SJSA1 (cell line): Measurements from ENCODE around the gene WEE1. TPM values are rescaled to one million over a fixed set of nuclear protein-coding genes. Genes with fewer than 3 reads are reported as not detected.
"Not testable (repeated sequence)": the region's sequence is repeated elsewhere in the genome, so short reads cannot be mapped to it uniquely, and the experiment has no call there.

ENCODE experiments used
- DNase-seq, 2 experiments: peaks; one replicate each; pipeline ENCODE4 v3.0.0-alpha.2; 2015 to 2020; ENCODE audit warnings: low spot score in 2 of 2, low read depth in 1 of 2
- H3K27ac ChIP-seq: fragments of 250-450 bp; sonication (Bioruptor Pico); 2 replicates; pipeline ENCODE4 v1.5.1; 2020; ENCODE audit warnings: mild to moderate bottlenecking, moderate library complexity
- H3K27me3 ChIP-seq: fragments of 250-450 bp; sonication (Bioruptor Pico); replicated peaks from 2 replicates; pipeline ENCODE4 v1.5.1; 2020; ENCODE audit warnings: mild to moderate bottlenecking, moderate library complexity
- H3K36me3 ChIP-seq: fragments of 250-450 bp; sonication (Bioruptor Pico); 2 replicates; pipeline ENCODE4 v1.5.1; 2020; ENCODE audit warnings: mild to moderate bottlenecking
- H3K4me1 ChIP-seq: fragments of 250-450 bp; sonication (Bioruptor Pico); replicated peaks from 2 replicates; pipeline ENCODE4 v1.6.1; 2021; ENCODE audit warnings: mild to moderate bottlenecking
- H3K4me3 ChIP-seq: fragments of 250-450 bp; sonication (Bioruptor Pico); 2 replicates; pipeline ENCODE4 v1.5.1; 2020; ENCODE audit warnings: mild to moderate bottlenecking
- H3K9me3 ChIP-seq: fragments of 250-450 bp; sonication (Bioruptor Pico); replicated peaks from 2 replicates; pipeline ENCODE4 v1.5.1; 2020; ENCODE audit warnings: mild to moderate bottlenecking
- total RNA-seq: library from RNA; depleted of rRNA; stranded (reverse); fragments of >200 nt; shearing (Covaris generic); gene quantifications from 2 replicates; pipeline ENCODE4 v1.2.3, GENCODE V29; 2014

Gene WEE1
- total RNA-seq, 1 experiment from 2014 or later, result 44.3 TPM

DNA sequence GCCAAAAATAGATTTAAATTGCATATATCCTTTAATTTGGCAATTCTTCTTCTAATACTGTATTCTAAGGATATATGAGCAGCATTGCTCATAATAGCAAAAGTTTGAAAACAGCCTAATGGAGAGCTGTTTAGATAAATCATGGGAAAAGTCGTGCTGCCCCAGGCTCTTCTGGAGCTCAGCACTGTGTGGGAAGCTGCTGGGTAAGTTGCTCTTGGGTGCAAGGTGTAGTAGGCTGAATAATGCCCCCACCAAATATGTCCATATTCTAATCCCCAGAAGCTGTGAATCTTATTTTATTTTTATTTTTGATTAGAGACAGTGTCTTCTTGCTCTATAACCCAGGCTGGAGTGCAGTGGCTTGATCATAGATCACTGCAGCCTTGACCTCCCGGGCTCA lies 34.9 kb upstream of the WEE1 start:
- H3K9me3 ChIP-seq, result no peaks in the 10 kb centered on the region
- H3K36me3 ChIP-seq, result no peaks in the 10 kb centered on the region
- H3K27me3 ChIP-seq, result no peaks in the 10 kb centered on the region
- no peak overlapping the region for H3K27ac ChIP-seq
- H3K4me1 ChIP-seq, result peaks cover 8% of the 10 kb centered on the region
- H3K4me3 ChIP-seq, result no peak overlapping the region
- no peak for DNase-seq

DNA sequence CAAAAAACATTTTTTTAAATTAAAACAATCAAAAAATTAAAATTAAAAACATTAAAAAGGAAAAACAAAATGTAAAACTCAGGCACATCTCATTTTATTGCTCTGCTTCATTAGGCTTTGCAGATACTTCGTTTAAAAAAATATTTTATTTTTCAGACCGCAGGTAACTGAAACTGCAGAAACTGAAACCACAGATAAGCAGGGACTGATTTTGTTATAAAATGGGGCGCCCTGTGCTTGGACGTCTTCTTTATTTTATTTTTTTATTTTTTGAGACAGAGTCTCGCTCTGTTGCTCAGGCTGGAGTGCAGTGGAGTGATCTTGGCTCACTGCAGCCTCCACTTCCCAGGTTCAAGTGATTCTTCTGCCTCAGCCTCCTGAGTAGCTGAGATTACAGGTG lies 24.3 kb upstream of the WEE1 start:
- not testable (repeated sequence) for H3K27ac ChIP-seq, H3K36me3 ChIP-seq, H3K4me1 ChIP-seq, DNase-seq, H3K4me3 ChIP-seq, H3K9me3 ChIP-seq, H3K27me3 ChIP-seq

DNA sequence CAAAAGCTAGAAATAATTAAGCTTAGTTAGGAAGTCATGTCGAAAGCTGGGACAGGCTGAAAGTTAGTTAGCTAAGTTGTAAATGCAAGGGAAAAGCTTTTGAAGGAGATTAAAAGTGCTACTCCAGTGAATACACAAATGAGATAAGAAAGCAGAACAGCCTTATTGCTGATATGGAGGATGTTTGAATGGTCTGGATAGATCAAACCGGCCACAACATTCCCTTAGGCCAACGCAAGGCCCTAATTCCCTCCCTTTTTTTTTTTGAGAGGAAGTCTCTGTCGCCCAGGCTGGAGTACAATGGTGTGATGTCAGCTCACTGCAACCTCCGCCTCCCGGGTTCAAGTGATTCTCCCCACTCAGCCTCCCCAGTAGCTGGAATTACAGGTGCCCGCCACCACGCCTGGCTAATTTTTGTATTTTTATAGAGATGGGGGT lies 23.3 kb upstream of the WEE1 start:
- no peak overlapping the region for H3K4me3 ChIP-seq
- H3K27me3 ChIP-seq, result no peaks in the 10 kb centered on the region
- H3K36me3 ChIP-seq, result no peaks in the 10 kb centered on the region
- no peaks in the 10 kb centered on the region for H3K4me1 ChIP-seq
- no peak for DNase-seq
- no peaks in the 10 kb centered on the region for H3K9me3 ChIP-seq
- no peak overlapping the region for H3K27ac ChIP-seq

DNA sequence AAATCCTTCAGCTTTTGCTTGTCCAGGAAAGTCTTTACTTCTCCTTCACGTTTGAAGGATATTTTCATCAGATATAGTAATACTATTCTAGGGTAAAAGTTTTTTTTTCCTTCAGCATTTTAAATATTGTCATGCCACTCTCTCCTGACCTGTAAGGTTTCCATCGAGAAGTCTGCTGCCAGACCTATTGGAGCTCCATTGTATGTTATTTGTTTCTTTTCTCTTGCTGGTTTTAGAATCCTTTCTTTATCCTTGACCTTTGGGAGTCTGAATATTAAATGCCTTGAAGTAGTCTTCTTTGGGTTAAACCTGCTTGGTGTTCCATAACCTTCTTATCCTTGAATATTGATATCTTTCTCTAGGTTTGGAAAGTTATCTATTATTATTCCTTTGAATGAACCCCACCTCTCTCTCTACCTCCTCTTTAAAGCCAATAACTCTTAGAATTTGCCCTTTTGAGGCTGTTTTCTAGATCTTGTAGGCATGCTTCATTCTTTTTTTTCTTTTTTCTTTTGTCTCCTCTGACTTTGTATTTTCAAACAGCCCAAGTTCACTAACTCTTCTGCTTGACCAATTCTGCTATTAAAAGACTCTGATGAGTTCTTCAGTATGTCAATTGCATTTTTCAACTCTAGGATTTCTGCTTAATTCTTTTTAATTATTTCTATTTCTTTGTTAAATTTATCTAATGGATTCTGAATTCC lies 12.0 kb upstream of the WEE1 start:
- no peaks in the 10 kb centered on the region for H3K9me3 ChIP-seq
- H3K4me3 ChIP-seq, result no peak overlapping the region
- H3K27ac ChIP-seq, result no peak overlapping the region
- no peak for DNase-seq
- H3K27me3 ChIP-seq, result no peaks in the 10 kb centered on the region
- H3K4me1 ChIP-seq, result peaks cover 15% of the 10 kb centered on the region
- H3K36me3 ChIP-seq, result no peaks in the 10 kb centered on the region

DNA sequence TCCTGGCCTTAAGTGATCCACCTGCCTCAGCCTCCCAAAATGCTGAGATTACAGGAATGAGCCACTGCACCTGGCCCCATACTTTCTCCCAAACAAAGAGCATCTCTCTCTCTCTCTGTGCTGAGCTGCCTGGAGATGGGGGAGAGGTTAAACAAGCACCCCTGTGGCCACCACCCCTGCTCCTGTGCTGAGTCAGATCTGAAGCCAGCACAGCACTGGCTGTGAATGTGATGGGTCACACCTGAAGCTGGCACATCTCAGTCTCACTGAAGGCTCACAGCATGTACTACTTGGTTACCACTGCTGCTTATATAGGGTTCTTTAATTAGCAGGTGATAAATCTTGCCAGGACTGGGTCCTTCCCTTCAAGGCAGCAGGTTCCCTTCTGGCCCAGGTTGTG lies 10.8 kb upstream of the WEE1 start:
- H3K4me3 ChIP-seq, result no peak overlapping the region
- H3K27me3 ChIP-seq, result no peaks in the 10 kb centered on the region
- H3K27ac ChIP-seq, result no peak overlapping the region
- H3K9me3 ChIP-seq, result no peaks in the 10 kb centered on the region
- no peak for DNase-seq
- peaks cover 23% of the 10 kb centered on the region for H3K4me1 ChIP-seq
- H3K36me3 ChIP-seq, result no peaks in the 10 kb centered on the region

DNA sequence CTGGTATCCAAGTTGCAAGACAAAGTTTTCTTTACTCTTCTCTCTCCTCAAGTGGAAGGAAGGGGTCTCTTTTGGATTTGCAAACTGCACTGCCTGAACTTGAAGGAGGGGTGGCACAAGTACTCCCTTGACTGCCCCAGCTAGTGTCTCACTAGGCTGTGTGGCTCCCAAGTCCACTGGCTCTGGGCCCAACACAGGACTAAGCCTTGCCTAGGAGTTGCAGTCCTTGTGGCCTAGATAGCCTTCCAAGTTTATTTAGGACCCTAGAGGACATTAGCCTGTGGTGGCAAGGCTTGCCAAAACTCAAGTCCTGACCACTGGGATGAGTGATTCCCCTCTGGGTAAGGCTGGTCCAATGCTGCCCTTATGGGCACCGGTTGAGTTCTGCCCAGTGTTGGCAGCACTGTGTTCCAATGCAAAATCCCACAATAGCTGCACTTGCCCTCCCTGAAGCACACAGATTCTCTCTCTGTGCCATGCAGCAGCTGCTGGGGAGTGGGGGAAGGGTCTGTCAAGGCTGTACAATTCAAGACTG lies 10.2 kb upstream of the WEE1 start:
- no peak for DNase-seq
- Histone ChIP-seq H3K36me3 (no peaks in the 10 kb centered on the region), H3K4me3 (no peak overlapping the region), H3K4me1 (peaks cover 29% of the 10 kb centered on the region), H3K27me3 (no peaks in the 10 kb centered on the region), H3K9me3 (no peaks in the 10 kb centered on the region), H3K27ac (no peak overlapping the region)

DNA sequence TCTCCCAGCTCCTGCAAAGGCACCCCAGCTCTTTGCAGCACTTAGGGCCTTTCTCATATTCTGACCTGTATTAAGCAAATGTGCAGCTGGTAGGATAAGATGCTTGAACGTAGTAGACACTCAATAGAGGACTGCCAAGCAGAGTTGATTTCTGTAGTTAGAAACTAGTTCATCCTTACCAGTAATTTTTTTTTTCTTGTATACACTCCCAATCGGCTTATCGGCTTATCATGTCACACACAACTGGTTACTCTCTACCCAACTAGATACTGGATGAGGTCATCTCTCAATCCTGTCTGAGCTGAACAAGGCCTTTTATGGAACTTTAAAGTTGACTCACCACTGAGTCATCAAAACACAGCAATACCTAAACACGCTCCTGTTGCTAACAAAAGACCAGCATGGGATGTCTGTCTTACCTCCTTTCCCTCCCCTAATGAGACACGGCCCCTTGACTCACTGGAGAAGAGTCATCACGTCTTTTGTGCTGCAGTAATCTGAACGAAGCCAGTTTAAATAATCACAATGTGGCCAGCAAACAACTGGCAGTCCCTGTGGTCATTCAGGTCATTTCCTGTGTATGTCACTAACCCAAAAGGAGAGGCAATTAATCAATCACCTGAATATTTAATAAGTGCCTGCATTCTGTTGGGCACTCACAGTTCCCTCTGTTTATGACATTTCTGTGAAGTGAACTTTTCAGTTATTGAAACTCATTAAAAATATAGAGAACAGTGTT lies 7.5 kb upstream of the WEE1 start:
- H3K4me1 ChIP-seq, result peaks cover 43% of the 10 kb centered on the region
- no peak overlapping the region for H3K4me3 ChIP-seq
- H3K27me3 ChIP-seq, result no peaks in the 10 kb centered on the region
- H3K9me3 ChIP-seq, result no peaks in the 10 kb centered on the region
- peak overlapping the region; percentile 97 for H3K27ac ChIP-seq
- peak; percentile 89 to 92 for DNase-seq
- H3K36me3 ChIP-seq, result no peaks in the 10 kb centered on the region

DNA sequence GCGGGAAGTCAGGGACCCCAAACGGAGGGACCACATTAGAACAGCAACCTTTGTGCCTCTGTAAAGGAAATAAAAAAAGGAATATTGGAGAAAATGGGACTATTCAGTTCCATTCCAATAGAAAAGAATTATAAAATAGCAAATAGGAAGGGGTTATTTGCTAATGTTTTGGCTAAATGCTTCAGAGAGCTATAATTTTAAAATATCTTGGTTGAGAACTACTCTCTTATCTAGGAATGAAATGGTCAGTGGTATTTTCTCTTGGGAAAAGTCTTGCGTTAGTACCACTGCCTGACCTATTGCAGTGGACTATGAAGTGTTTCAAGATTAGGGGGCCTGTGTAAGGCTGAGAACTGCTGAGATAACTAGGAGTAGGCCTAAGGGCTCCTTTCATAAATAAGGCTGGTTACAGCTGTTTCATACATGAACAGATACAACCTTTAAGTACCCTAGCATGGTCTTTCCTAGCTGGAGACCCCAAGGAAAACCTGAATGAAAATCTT lies 6.9 kb upstream of the WEE1 start:
- Histone ChIP-seq H3K27ac (peak overlapping the region; percentile 97), H3K27me3 (no peaks in the 10 kb centered on the region), H3K4me3 (no peak overlapping the region), H3K36me3 (no peaks in the 10 kb centered on the region), H3K4me1 (peaks cover 46% of the 10 kb centered on the region), H3K9me3 (no peaks in the 10 kb centered on the region)
- peak in 1 of 2 experiments; percentile 20 for DNase-seq

DNA sequence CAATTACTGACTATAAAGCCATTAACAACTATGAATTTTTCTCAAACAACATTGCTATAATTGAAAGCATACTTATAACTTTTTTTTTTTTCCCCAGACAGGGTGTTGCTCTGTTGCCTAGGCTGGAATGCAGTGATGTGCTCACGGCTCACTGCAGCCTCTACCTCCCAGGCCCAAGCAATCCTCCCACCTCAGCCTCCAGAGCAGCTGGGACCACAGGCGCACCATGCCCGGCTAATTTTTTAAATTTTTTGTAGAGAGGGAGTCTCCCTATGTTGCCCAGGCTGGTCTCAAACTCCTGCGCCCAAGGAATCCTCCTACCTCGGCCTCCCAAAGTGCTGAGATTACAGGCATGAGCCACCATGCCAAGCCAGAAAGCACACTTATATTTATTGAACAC lies 6.1 kb upstream of the WEE1 start:
- no peaks in the 10 kb centered on the region for H3K9me3 ChIP-seq
- no peak for DNase-seq
- peak overlapping the region; percentile 97 for H3K27ac ChIP-seq

DNA sequence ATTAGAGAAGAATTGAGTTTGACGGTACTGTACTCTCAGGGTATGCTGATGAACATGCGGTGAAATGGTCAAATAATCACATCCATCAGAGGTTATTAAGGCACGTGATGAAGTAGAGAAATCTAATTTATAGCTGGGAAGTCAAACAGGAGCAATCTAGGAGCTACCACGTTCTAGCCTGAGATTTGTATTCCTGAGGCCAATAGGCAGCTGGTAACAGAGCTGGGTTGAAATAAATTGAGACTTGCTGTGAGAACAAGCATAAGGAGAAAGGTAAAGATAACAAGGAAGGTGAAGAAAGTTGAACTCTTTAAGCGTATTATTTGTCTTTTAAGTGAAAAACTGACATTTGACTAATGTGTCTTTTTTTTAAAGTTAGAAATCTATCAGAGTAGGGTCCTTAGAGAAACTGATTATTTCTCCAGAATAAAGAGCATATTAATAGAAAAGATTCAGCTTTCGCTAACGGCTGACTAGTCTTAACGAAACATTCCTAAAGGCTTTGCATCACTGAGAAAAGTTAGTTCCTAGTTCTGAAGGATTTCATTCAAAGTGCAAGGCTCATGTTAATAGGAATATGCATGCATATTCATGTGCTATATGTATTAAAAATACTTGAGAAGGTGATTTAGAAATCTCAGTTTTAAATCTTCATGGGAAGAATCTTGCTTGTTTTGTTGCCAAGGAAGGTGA lies 5.2 kb upstream of the WEE1 start:
- no peaks in the 10 kb centered on the region for H3K36me3 ChIP-seq
- no peaks in the 10 kb centered on the region for H3K27me3 ChIP-seq
- no peak overlapping the region for H3K4me3 ChIP-seq
- no peaks in the 10 kb centered on the region for H3K9me3 ChIP-seq
- peaks cover 54% of the 10 kb centered on the region for H3K4me1 ChIP-seq
- peak overlapping the region; percentile 97 for H3K27ac ChIP-seq
- DNase-seq, result no peak

More for the DNA sequence above, 6.1 kb upstream of the WEE1 start:
- Histone ChIP-seq H3K4me1 (peaks cover 53% of the 10 kb centered on the region), H3K27me3 (no peaks in the 10 kb centered on the region), H3K4me3 (no peak overlapping the region), H3K36me3 (no peaks in the 10 kb centered on the region)

DNA sequence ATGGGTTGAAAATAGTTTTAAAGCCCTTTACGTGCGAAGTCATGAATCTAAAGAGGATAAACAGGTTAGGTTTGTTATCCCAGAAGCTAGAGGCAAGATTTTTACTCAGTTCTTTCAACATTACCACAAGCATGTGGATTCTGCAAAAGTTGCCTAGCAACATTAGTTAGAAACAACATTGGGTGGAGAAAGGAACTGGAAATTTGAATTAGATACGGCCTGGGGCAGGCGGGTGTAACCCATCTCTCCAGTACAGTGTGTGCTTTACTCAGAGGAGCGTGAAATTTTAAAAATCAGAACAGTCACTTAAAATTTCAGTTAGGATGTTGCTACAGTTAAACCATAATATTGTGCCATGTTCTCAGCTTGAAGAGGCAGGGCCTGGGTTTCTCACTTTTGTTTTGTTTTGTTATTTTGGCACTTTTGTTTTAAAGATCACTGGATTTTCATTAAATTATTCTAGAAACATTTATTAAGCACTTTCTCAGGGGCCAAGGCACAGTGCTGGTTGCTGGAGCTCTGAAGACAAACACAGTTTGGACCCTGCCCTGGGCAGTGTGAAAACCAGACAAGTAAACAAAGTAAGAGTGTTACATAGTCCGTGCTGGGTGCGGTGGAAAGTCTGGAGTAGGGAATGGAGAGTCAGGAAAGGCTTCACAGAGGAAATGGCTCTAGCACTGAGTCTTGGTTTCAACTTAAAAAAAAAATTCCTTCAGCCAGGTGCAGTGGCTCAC lies 4.4 kb upstream of the WEE1 start:
- Histone ChIP-seq H3K4me3 (no peak overlapping the region), H3K36me3 (peaks cover 4% of the 10 kb centered on the region), H3K9me3 (no peaks in the 10 kb centered on the region), H3K27ac (peak overlapping the region; percentile 97), H3K27me3 (no peaks in the 10 kb centered on the region), H3K4me1 (peaks cover 54% of the 10 kb centered on the region)
- DNase-seq, result peak; percentile 49 to 62

DNA sequence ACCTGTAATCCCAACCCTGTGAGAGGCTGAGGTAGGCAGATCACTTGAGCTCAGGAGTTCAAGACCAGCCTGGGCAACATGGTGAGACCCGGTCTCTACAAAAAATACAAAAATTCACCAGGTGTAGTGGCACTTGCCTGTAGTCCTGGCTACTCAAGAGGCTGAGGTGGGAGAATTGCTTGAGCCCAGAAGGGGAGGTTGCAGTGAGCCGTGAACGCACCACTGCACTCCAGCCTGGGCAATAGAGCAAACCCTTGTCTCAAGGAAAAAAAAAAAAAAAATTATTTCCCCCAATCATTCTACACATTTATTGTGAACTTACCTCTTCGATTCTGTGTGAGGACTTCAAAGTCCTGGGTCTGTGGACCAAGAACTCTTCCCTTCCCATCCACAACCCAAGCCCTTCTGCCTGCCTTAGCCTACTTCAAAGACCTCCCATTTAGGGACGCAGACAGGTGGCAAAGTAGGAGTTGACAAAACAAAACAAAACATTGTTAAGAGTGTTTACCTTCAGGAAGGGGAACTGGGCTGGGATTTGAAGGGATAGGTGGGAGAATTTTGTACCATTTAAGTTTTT lies 3.8 kb upstream of the WEE1 start:
- H3K4me3 ChIP-seq, result no peak overlapping the region
- no peaks in the 10 kb centered on the region for H3K27me3 ChIP-seq
- peaks cover 9% of the 10 kb centered on the region for H3K36me3 ChIP-seq

More for the DNA sequence above, 3.8 kb upstream of the WEE1 start:
- Histone ChIP-seq H3K4me1 (peaks cover 53% of the 10 kb centered on the region), H3K9me3 (no peaks in the 10 kb centered on the region), H3K27ac (peak overlapping the region; percentile 97)
- no peak for DNase-seq
